ENCODE results near the gene ZNF786. TPM values are rescaled to one million over a fixed set of nuclear protein-coding genes. Genes with fewer than 3 reads are reported as not detected.
"Not testable (repeated sequence)": the region's sequence is repeated elsewhere in the genome, so short reads cannot be mapped to it uniquely, and the experiment has no call there.

Gene ZNF786
- total RNA-seq (2014; rRNA removed; shearing (Covaris generic)) = 4.8 and 6.9 TPM in 2 replicates

DNA sequence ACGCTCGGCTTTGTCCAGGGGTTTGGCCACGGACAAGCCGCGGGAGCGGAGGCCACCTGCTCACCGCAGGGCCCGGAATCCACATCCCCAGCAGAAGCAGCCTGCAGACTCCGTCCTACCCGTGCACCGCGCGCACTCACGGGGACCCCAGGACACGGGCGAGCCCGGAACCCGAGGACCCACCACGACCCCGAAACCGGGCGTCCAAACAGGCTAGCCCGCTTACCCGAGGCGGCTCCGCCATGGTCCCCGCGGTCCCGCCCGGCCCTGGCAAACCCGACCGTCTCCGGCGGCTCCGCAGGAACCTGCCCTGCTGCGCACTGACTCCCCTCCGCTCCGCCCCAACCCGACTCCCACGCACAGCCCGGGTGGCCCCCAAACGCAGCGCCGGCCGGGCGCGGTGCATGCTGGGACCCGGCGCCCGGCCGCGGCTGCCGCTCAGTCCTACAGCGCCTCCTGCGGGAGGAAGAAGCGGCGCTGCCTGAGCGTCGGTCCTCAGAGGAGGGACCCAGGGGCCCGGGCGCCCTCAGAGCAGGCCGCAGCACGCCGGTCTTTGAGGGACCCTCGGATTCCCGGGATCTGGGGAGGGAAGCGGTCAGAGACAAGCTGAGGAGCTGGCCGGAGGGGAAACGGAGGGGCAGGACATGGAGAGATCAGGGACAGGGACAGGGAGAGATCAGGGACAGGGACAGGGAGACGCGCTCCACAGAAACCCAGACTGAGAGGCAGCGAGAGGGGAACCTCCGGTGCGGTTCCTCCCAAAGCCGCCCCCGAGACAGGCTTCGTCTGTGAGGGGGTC, at the start of gene ZNF786:
Gene ZNF786 (minus strand): TSS at position 322 of the 799 bp plus-strand sequence. CDS start 78 bp downstream, at position 244.
- DNase-seq (ENCODE audit: low read depth) = peak; percentile 98

DNA sequence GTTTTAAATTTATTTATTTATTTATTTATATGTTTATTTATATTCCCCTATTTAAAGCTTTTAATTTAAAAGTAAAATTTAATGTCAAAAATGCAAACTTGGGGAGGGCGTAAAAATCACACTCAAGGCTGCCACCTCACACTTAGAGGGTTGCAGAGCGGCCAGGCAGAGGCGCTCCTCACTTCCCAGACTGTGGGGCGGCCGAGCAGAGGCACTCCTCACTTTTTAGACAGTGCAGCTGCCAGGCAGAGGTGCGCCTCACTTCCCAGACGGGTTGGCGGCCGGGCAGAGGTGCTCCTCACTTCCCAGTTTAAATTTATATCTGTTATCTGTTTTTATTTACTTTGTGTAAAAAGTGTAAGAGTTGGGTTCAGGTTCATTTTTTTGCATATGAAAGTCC, 45.6 kb upstream of the ZNF786 start:
- DNase-seq (ENCODE audit: low read depth) = no peak

DNA sequence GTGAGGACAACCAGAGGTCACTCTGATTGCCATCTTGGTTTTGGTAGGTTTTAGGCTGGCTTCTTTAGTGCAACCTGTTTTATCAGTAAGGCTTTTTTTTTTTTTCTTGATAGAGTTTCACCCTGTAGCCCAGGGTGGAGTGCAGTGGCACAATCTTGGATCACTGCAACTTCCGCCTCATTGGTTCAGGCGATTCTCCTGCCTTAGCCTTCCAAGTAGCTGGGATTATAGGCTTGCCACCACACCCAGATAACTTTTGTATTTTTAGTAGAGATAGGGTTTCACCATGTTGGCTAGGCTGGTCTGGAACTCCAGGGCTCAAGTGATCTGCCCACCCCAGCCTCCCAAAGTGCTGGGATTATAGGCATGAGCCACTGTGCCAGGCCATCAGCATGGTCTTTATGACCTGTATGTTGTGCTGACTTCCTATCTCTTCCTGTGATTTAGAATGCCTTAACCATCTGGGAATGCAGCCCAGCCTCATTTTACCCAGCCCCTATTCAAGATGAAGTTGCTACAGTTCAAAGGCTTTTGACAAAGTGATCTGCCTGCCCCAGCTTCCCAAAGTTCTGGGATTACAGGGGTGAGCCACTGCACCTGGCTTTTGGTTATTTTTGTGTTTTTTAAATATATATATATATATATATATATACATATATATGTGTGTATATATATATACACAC, 42.7 kb upstream of the ZNF786 start:
- DNase-seq (ENCODE audit: low read depth) = no peak

DNA sequence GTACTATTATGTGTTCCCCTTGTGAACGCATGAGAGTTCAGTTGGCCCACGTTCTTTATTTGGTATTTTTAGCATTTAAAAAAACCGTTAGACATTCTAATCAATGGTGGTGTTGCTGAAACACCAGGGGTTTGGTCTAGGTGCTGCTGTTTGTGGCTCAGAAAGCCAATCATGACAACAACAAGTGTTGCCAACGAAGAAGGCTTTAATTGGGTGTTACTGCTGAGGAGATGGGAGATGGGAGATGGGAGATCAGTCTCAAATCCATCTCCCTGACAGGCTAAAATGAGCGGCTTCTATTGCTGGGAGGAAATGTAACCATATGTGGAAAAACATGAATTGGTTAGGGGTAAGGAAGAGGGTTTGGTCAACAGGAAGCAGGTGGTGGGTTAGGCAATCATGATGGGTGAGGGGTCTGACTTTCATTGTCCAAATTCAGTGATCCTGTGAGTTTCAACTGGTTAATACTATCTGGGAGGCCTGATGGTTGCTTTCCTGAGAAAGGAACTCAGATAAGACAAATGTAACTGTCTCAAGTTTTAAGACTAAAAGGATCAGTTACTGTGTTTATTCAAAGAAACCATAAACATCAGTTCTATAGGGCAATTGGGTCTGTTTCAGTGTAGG, 40.2 kb upstream of the ZNF786 start:
- DNase-seq (ENCODE audit: low read depth) = no peak

- DNase-seq (ENCODE audit: low read depth) = peak; percentile 73
These were observed 36.2 kb upstream of the ZNF786 start for GRCh38 chr7:149126662-149127266.

GRCh38 chr7:149125863-149126661, 35.5 kb upstream of the ZNF786 start, which contains the start of gene ZNF425:
Gene ZNF425, minus strand, starts transcription at chr7:149126324. Its CDS starts 111 bp downstream, at chr7:149126213.
- peak; percentile 99 for DNase-seq (ENCODE audit: low read depth)

GRCh38 chr7:149125189-149125862, 34.8 kb upstream of the ZNF786 start:
- no peak for DNase-seq (ENCODE audit: low read depth)

DNA sequence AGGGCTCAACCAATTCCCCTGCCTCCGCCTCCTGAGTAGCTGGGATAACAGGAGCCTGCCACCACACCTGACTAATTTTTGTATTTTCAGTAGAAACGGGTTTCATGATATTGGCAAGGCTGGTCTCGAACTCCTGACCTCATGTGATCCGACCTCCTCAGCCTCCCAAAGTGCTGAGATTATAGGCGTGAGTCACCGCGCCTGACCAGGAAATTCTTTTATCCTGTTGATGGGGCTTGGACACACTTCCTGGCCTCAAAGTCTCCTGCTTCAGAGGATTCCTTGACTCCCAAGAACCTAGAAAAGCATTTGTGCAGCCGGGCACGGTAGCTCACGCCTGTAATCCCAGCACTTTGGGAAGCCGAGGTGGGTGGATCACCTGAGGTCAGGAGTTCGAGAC, 19.5 kb upstream of the ZNF786 start:
- DNase-seq (ENCODE audit: low read depth) = peak; percentile 53

DNA sequence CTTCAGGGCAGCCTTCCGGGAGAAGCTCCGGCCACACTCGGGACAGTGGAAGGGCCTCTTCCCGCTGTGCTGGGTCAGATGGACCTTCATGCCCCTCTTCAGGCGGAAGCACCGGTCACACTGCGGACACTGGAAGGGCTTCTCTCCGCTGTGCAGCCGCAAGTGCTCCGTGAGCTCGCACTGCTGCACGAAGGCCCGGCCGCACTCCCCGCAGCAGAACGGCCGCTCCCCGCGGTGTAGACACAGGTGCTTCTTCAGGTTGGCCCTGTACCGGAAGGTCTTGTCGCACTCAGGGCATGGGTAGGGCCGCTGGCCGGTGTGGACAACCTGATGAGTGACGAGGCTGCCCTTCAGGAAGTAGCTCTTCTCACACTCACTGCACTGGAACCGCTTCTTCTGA, 14.2 kb upstream of the ZNF786 start:
- no peak for DNase-seq (ENCODE audit: low read depth)

DNA sequence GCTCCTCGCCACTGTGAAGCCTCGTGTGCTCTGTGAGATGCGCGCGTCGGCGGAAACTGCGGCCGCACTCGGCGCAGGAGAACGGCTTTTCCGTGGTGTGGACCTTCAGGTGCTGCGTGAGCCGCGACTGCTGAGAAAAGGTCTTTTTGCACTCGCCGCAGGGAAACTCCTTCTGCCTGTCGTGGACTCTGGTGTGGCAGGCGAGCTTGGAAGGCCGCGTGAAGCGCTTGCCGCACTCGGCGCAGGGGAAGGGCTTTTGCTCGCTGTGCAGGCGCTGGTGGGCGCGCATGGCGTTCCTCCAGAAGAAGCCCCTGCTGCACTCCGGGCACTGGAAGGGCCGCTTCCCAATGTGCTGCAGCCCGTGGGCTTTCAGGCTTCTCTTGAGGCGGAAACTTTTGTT, 13.7 kb upstream of the ZNF786 start:
- no peak for DNase-seq (ENCODE audit: low read depth)

DNA sequence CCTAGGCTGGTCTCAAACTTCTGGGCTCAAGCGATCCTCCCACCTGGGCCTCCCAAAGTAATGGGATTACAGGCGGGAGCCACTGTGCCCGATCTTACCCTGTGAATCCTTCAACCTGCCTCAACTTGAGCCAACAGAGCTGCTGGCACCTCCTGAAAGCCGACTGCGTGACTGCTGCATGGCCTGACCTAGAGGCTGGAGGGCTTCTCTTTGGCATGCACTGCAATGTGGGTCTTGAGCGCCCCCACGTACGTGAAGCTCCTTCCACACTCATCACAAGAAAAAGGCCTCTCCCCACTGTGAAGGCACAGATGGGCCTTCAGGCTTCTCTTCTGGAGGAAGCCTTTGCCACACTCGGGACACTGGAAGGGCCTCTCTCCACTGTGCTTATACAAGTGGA, 12.9 kb upstream of the ZNF786 start:
- no peak for DNase-seq (ENCODE audit: low read depth)

DNA sequence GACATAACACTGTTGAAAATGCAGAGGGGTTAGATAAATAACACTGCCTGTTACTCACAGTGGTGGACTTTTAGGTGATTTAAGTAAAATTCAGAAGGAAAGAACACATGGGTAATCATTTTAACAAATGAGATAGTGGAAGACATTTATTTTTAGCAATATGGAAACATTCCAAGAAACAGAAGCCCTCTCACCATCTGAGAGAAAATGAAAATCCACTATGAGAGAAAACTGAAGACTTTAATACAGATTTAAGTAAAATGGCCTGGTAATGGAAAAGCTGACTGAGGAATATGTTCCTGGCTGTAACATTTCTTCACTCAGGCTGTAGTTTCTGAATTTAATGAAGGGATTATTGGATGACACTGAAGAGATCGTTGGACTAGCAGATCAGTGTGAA, 12.1 kb upstream of the ZNF786 start:
- DNase-seq (ENCODE audit: low read depth) = no peak

DNA sequence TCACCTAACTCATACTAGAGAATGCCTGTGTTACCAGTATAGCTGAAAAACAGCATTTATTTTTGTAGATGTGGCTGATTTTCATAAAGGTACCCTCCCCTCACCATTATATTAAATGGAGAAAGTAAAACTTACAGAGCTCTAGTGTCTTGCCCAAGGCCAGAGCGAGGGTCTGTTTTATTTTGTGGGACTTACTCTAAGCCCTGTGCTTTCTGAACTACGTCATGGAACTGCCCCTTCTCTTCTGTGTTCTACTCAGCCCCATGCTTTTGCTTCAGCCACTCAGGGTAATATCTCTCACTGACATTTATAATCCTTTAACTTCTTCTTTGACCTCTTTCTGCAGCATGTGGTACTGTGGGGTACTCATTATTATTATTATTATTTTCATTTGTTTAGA, 10.3 kb upstream of the ZNF786 start:
- no peak for DNase-seq (ENCODE audit: low read depth)

DNA sequence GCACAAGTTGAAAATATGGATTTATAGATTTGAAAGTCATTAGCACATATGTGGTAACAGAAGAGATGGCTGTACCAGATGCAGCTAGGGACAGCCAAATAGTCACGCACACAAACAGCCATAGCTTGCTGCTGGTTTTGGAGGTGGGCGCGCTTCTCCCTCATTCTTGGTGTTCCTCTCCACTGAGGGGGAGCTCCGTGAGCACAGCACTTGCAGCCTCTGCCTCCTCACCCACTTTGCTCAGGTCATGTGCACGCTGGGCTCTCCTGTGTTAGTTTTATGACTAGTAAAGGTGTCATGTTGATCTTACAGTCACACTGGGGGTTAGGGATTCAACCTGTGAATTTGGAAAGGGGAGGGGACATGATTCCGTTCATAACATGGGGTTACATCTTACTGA, 8.5 kb upstream of the ZNF786 start:
- no peak for DNase-seq (ENCODE audit: low read depth)

DNA sequence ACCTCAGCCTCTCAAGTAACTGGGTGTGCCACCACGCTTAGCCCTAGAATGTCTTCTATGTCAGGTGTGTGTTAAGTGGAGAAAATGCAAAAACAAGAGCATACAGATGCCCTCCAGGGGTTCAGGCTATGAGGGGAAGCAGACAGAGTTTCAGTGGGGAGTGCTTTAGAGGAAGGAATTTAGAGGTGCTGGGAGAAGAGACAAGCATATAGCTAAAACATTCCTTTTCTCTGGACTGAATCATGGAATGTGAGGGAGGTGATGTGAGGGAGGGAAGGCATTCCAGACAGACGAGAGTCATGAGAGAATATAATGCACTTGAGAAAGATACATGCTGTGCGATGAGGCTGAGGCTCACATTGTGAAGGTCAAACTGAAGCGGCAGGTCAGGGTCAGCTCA, 6.6 kb upstream of the ZNF786 start:
- DNase-seq (ENCODE audit: low read depth) = no peak

- DNase-seq (ENCODE audit: low read depth) = no peak
These were observed 2.7 kb upstream of the ZNF786 start for GRCh38 chr7:149093228-149093627.

DNA sequence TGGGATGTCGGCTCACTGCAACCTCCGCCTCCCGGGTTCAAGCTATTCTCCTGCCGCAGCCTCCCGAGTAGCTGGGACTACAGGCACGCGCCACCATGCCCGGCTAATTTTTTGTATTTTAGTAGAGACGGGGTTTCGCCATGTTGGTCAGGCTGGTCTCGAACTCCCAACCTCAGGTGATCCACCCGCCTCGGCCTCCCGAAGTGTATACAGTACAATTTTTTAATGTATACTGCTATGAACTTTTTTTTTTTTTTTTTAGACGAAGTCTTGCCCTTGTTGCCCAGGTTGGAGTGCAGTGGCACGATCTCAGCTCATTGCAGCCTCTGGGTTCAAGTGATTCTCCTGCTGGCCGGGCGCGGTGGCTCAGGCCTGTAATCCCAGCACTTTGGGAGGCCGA, 1.7 kb upstream of the ZNF786 start:
- not testable (repeated sequence) for DNase-seq (ENCODE audit: low read depth)

DNA sequence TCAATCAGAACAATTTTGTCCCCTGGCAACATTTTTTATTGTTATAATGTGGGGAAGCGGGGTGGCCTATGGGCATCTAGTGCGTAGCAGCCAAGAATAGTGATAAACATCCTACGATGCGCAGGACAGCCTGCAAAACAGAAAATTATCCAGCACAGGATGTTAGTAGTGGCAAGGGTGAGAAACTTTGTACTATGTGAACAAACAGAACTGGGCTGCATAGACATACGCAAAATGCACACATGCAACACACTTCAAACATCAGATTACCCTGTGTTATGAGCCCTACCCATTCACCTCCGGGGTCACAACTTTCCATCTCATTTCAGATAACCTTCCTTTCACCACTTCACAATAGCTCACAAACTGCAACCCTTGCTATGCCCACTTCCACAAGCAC, 3.1 kb downstream of the ZNF786 start:
- DNase-seq (ENCODE audit: low read depth) = no peak

DNA sequence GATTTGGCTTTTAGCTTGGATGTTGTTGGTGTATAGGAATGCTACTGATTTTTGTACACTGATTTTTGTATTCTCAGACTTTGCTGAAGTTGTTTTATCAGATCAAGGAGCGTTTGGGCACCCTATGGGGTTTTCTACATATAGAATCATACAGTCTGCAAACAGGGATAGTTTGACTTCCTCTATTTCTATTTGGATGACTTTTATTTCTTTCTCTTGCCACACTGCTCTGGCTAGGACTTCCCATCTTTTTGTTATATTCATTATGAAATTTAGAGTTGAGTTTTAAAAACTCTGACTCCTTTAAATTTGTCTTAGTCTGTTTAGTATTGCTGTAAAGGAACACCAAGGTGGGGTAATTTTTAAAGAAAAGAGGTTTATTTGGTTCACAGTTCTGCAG, 4.7 kb downstream of the ZNF786 start:
- no peak for DNase-seq (ENCODE audit: low read depth)

- DNase-seq (ENCODE audit: low read depth) = no peak
These were observed 6.1 kb downstream of the ZNF786 start for GRCh38 chr7:149084407-149084806.

- DNase-seq (ENCODE audit: low read depth) = no peak
These were observed 8.6 kb downstream of the ZNF786 start for GRCh38 chr7:149081914-149082313.

All from Daoy (cell line).